Glomerular visceral epithelial cell (primary cell): ENCODE measurements around the gene ERGIC1.

ENCODE experiments used
- DNase-seq: peaks from one replicate; pipeline ENCODE4 v3.0.0-alpha.2; 2016; ENCODE audit errors: extremely low spot score

The ERGIC1 gene

GRCh38 chr5:172945151-172945550 lies 111.1 kb downstream of the ERGIC1 start:
- DNase-seq = peak; percentile 38

GRCh38 chr5:172946146-172946545 lies 112.1 kb downstream of the ERGIC1 start:
- DNase-seq = no peak

- DNase-seq = no peak
Measured at GRCh38 chr5:172949426-172949825, 115.4 kb downstream of the ERGIC1 start.

GRCh38 chr5:172950176-172950965 lies 116.3 kb downstream of the ERGIC1 start:
- no peak for DNase-seq

- no peak for DNase-seq
Measured at GRCh38 chr5:172951371-172952033, 117.5 kb downstream of the ERGIC1 start.

GRCh38 chr5:172952034-172952511 lies 118.0 kb downstream of the ERGIC1 start:
- DNase-seq = no peak

- peak; percentile 27 for DNase-seq
Measured at GRCh38 chr5:172953776-172954675, 120.0 kb downstream of the ERGIC1 start.

- no peak for DNase-seq
Measured at GRCh38 chr5:172954751-172955159, 120.7 kb downstream of the ERGIC1 start.

- no peak for DNase-seq
Measured at GRCh38 chr5:172956228-172956627, 122.2 kb downstream of the ERGIC1 start.

GRCh38 chr5:172956936-172957335 lies 122.9 kb downstream of the ERGIC1 start:
- no peak for DNase-seq

GRCh38 chr5:172957458-172957857 lies 123.4 kb downstream of the ERGIC1 start:
- no peak for DNase-seq

- peak; percentile 83 for DNase-seq
Measured at GRCh38 chr5:172958331-172959046, 124.4 kb downstream of the ERGIC1 start.

GRCh38 chr5:172959824-172960799 lies 126.1 kb downstream of the ERGIC1 start:
- DNase-seq = no peak

- DNase-seq = no peak
Measured at GRCh38 chr5:172969921-172970320, 135.9 kb downstream of the ERGIC1 start.

GRCh38 chr5:172971482-172971881 lies 137.4 kb downstream of the ERGIC1 start:
- DNase-seq = no peak

- DNase-seq = peak; percentile 44
Measured at GRCh38 chr5:172972552-172972951, 138.5 kb downstream of the ERGIC1 start.

- peak; percentile 40 for DNase-seq
Measured at GRCh38 chr5:172973127-172973916, 139.3 kb downstream of the ERGIC1 start.

- no peak for DNase-seq
Measured at GRCh38 chr5:172973931-172974330, 139.9 kb downstream of the ERGIC1 start.

GRCh38 chr5:172975289-172975688 lies 141.2 kb downstream of the ERGIC1 start:
- no peak for DNase-seq
